Calu3 (cell line): Measurements from ENCODE around the gene STAT6. TPM values are rescaled to one million over a fixed set of nuclear protein-coding genes. Genes with fewer than 3 reads are reported as not detected.

Experiments
- BruUV-seq: library from RNA; stranded (reverse); fragments of 400-500 nt; replicated peaks from 2 replicates; lab custom pipeline; 2021; lab: Mats Ljungman, UMichigan
- CTCF ChIA-PET: fragments of 300-600 bp; sonication (Branson Sonifier 250); formaldehyde crosslinking; loops from one replicate; lab custom pipeline; 2022; ENCODE audit warnings: antibody characterized with exemption; lab: Charles Lee
- DNase-seq: peaks from one replicate; pipeline ENCODE4 v3.0.0; 2022
- H3K27ac Mint-ChIP-seq: one replicate; pipeline ENCODE4 v1.8.0; 2022; ENCODE audit warnings: mixed read lengths; ENCODE audit not compliant: unreplicated experiment
- H3K27me3 Mint-ChIP-seq: one replicate; pipeline ENCODE4 v1.8.0; 2022; ENCODE audit warnings: mixed read lengths; ENCODE audit not compliant: unreplicated experiment
- H3K36me3 Mint-ChIP-seq: one replicate; pipeline ENCODE4 v1.8.0; 2022; ENCODE audit warnings: mild to moderate bottlenecking, moderate library complexity, mixed read lengths; ENCODE audit not compliant: insufficient read depth, unreplicated experiment
- H3K4me1 Mint-ChIP-seq: one replicate; pipeline ENCODE4 v1.8.0; 2022; ENCODE audit warnings: mild to moderate bottlenecking, low read depth, mixed read lengths; ENCODE audit not compliant: unreplicated experiment
- H3K4me3 Mint-ChIP-seq: one replicate; pipeline ENCODE4 v1.8.0; 2022; ENCODE audit warnings: mild to moderate bottlenecking, low read depth, moderate library complexity, mixed read lengths; ENCODE audit not compliant: unreplicated experiment
- H3K9me3 Mint-ChIP-seq: one replicate; pipeline ENCODE4 v1.8.0; 2022; ENCODE audit warnings: low read depth, mixed read lengths; ENCODE audit not compliant: unreplicated experiment
- intact Hi-C: fragments of 100-400 bp; cut with micrococcal nuclease; formaldehyde crosslinking; loops from one replicate; pipeline ENCODE4 v1.10.0; 2022; ENCODE audit not compliant: unreplicated experiment
- total RNA-seq: library from RNA; stranded (reverse); gene quantifications from 2 replicates; pipeline ENCODE4 v1.2.3, GENCODE V29; 2022
- TF ChIP-seq, protein P1 (sequence below): fragments of 200-600 bp; IDR thresholded peaks from one replicate; pipeline ENCODE4 v1.8.0; 2022; ENCODE audit warnings: antibody characterized with exemption; ENCODE audit not compliant: unreplicated experiment

Gene STAT6
- total RNA-seq, 1 experiment from 2014 or later = 213 TPM

- intact Hi-C loops = no loop called here
- H3K36me3 Mint-ChIP-seq = peaks cover 91% of the 10 kb centered on the region
- H3K9me3 Mint-ChIP-seq = no peaks in the 10 kb centered on the region
- CTCF ChIA-PET = interaction anchor here (1.2 to 2.8 kb wide), 2 partner anchors 15 to 28 kb away, joined by 4 to 8 read pairs; partner anchors contain the start of gene STAT6
- no TSS peak for BruUV-seq
- no peaks in the 10 kb centered on the region for H3K27me3 Mint-ChIP-seq
- no peak overlapping the region for H3K27ac Mint-ChIP-seq
- no peak for DNase-seq
- H3K4me3 Mint-ChIP-seq = no peak overlapping the region
- TF ChIP-seq, protein P1, sequence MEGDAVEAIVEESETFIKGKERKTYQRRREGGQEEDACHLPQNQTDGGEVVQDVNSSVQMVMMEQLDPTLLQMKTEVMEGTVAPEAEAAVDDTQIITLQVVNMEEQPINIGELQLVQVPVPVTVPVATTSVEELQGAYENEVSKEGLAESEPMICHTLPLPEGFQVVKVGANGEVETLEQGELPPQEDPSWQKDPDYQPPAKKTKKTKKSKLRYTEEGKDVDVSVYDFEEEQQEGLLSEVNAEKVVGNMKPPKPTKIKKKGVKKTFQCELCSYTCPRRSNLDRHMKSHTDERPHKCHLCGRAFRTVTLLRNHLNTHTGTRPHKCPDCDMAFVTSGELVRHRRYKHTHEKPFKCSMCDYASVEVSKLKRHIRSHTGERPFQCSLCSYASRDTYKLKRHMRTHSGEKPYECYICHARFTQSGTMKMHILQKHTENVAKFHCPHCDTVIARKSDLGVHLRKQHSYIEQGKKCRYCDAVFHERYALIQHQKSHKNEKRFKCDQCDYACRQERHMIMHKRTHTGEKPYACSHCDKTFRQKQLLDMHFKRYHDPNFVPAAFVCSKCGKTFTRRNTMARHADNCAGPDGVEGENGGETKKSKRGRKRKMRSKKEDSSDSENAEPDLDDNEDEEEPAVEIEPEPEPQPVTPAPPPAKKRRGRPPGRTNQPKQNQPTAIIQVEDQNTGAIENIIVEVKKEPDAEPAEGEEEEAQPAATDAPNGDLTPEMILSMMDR = no peak
- peaks cover 35% of the 10 kb centered on the region for H3K4me1 Mint-ChIP-seq
Measured at GRCh38 chr12:57096748-57097553, 14.2 kb downstream of the STAT6 start.

- intact Hi-C loops = no loop called here
- BruUV-seq = no TSS peak
- TF ChIP-seq, protein P1 = no peak
- H3K36me3 Mint-ChIP-seq = peaks cover 86% of the 10 kb centered on the region
- H3K27ac Mint-ChIP-seq = no peak overlapping the region
- H3K4me3 Mint-ChIP-seq = no peak overlapping the region
- peaks cover 32% of the 10 kb centered on the region for H3K4me1 Mint-ChIP-seq
- DNase-seq = no peak
- CTCF ChIA-PET = interaction anchor here (1.2 to 2.8 kb wide), 2 partner anchors 16 to 27 kb away, joined by 4 to 8 read pairs; partner anchors contain the start of gene STAT6
- H3K9me3 Mint-ChIP-seq = no peaks in the 10 kb centered on the region
- no peaks in the 10 kb centered on the region for H3K27me3 Mint-ChIP-seq
Measured at GRCh38 chr12:57096099-57096572, 15.0 kb downstream of the STAT6 start.

DNA sequence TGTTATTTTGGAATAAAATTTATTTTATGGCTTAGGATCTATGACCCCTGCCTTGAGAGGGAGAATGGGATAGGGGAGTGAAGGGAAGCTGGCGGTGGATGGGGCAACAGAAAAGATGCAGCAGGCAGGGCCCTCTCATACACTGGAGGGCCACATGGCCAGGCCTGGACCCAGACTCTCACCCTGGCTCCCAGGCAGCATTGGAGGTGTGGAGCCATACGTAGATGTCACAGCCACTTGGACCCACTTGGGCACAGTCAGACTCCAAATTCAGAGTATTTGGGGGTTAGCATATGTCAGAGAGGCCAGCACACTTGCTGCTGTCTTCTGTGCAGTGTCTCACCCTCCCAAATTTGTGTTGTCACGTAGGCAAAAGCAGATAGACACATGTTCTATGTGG, 15.7 kb downstream of the STAT6 start:
- peak overlapping the region; percentile 23 for H3K27ac Mint-ChIP-seq
- BruUV-seq = no TSS peak
- intact Hi-C loops = no loop called here
- H3K9me3 Mint-ChIP-seq = no peaks in the 10 kb centered on the region
- H3K36me3 Mint-ChIP-seq = peaks cover 88% of the 10 kb centered on the region
- no peaks in the 10 kb centered on the region for H3K27me3 Mint-ChIP-seq
- TF ChIP-seq, protein P1 = no peak
- CTCF ChIA-PET = no interaction called here
- H3K4me3 Mint-ChIP-seq = no peak overlapping the region
- DNase-seq = no peak
- H3K4me1 Mint-ChIP-seq = peaks cover 35% of the 10 kb centered on the region

GRCh38 chr12:57094208-57095160, 16.7 kb downstream of the STAT6 start:
- BruUV-seq = no TSS peak
- peaks cover 40% of the 10 kb centered on the region for H3K4me1 Mint-ChIP-seq
- peak overlapping the region; percentile 58 for H3K27ac Mint-ChIP-seq

More at GRCh38 chr12:57094208-57095160, 16.7 kb downstream of the STAT6 start:
- DNase-seq = no peak
- H3K9me3 Mint-ChIP-seq = no peaks in the 10 kb centered on the region
- TF ChIP-seq, protein P1 = no peak
- H3K4me3 Mint-ChIP-seq = no peak overlapping the region
- no peaks in the 10 kb centered on the region for H3K27me3 Mint-ChIP-seq
- CTCF ChIA-PET = interaction anchor here (0.7 to 2.3 kb wide), 5 partner anchors 14 to 82 kb away, joined by 3 to 21 read pairs (median 3); partner anchors contain the start of gene STAT6
- intact Hi-C loops = no loop called here
- H3K36me3 Mint-ChIP-seq = peaks cover 88% of the 10 kb centered on the region
